Pancreas (tissue), 10 donors: ENCODE data around the gene PKM. TPM values are rescaled to one million over a fixed set of nuclear protein-coding genes. Genes with fewer than 3 reads are reported as not detected.
"Not testable (repeated sequence)": the region's sequence is repeated elsewhere in the genome, so short reads cannot be mapped to it uniquely, and the experiment has no call there.

ENCODE experiments used
- ATAC-seq, 4 donors: fragments of 200-7000 bp; cut with Tn5 transposase; one replicate each; pipeline versions ENCODE4 v1.8.0 to v1.9.1; 2020; ENCODE audit warnings: mild to moderate bottlenecking in 4 of 4, moderate library complexity in 4 of 4
- DNase-seq, 6 donors: peaks; one replicate each; pipeline ENCODE4 v3.0.0-alpha.2; 2020
- FAIRE-seq: peaks from 2 replicates; lab custom pipeline; 2012; peaks lifted over from hg19 to GRCh38; lab: Jason Lieb, UNC
- H3K27ac ChIP-seq, 4 donors: fragments of 200-600 bp; sonication (generic); 1 replicate in 3 of 4; 2 replicates in 1 of 4; pipeline versions ENCODE4 v1.5.0 to v1.8.0; 2020
- H3K27me3 ChIP-seq, 4 donors: fragments of 200-600 bp; one replicate each; pipeline ENCODE4 v1.8.0; 2021
- H3K36me3 ChIP-seq, 3 donors: fragments of 200-600 bp; sonication (generic) in 1 of 3; one replicate each; pipeline versions ENCODE4 v1.5.0 to v1.8.0; 2020 to 2021
- H3K4me1 ChIP-seq, 3 donors: fragments of 200-600 bp; one replicate each; pipeline ENCODE4 v1.8.0; 2021
- H3K4me3 ChIP-seq, 4 donors: fragments of 200-600 bp; sonication (generic) in 2 of 4; one replicate each; pipeline versions ENCODE4 v1.5.0 to v1.8.0; 2020 to 2021
- H3K9me3 ChIP-seq, 4 donors: fragments of 200-600 bp; one replicate each; pipeline ENCODE4 v1.8.0; 2021
- CTCF ChIP-seq, 4 donors: fragments of 200-600 bp; sonication (generic) in 3 of 4; IDR thresholded peaks; one replicate each; pipeline versions ENCODE4 v1.5.0 to v1.8.0; 2021; ENCODE audit warnings: antibody characterized with exemption in 4 of 4
- WGBS, 2 donors: extraction: QIAGEN DNeasy Blood & Tissue Kit; methylation state at CpG; one replicate each; pipeline ENCODE4 v1.1.7; 2013; 5-methylcytosine and 5-hydroxymethylcytosine counted together
- intact Hi-C, 3 donors: fragments of 100-400 bp; cut with DNase I; formaldehyde crosslinking; loops; one replicate each; pipeline versions ENCODE4 v1.11.1 to v1.14.2; 2022
- polyA plus RNA-seq, 2 donors: library from polyadenylated mRNA; stranded (reverse); fragments of 200-250 nt; gene quantifications; one replicate each; pipeline ENCODE4 v1.2.3, GENCODE V29; 2013
- total RNA-seq, 6 donors: library from RNA; stranded (reverse); fragmentation: NEBNext Ultra II Directional in 4 of 6; extraction: Animal tissue kit (Norgen Biotek cat#: 25700) in 4 of 6; gene quantifications; one replicate each; pipeline versions ENCODE4 v1.2.1 to v1.2.4, GENCODE V29; 2021 to 2023
- donor health status: healthy with polysubstance abuse.
- donor health status: DM: no; HTN: no; CAD: no; lungs with moderate emphysema.
- donor health status: DM: no; HTN: no; CAD: no.
- donor health status: control.
- donor health status: control.
- donor health status: Bipolar disorder and iron deficiency.
- donor health status: DM: yes; HTN: yes; CAD: no.
- donor health status: DM: no; HTN: no; CAD: no.
- donor health status: DM: no; HTN: no; CAD: no.
- donor health status: DM: yes; HTN: yes; CAD: no.

The PKM gene
- total RNA-seq (100 to 1,000 TPM in 3 of 6 donors, 10 to 100 TPM in 3; 61.8 to 219 (median 110) TPM), polyA plus RNA-seq (100 to 1,000 TPM in 1 of 2 donors, 10 to 100 TPM in 1; 67.2 to 140 TPM)

GRCh38 chr15:72231066-72231832, at the start of gene PKM:
Gene PKM (minus strand): TSS chr15:72231190. CDS start chr15:72219097, 12,093 bp downstream.
- no peak for TF ChIP-seq CTCF (IDR thresholded peaks at IDR 0.05)
- H3K4me3 ChIP-seq: peak within 1 kb of the TSS; percentile 76 to 83 (median 81)
- WGBS, 2 donors: 0% methylated on average over 61 to 67 of the region's 67 CpGs
- peaks cover 7 to 30% (median 19%) of the 10 kb centered on the region in 3 donors for H3K4me1 ChIP-seq
- no peaks in the 10 kb centered on the region for H3K27me3 ChIP-seq
- no peaks in the 10 kb centered on the region for H3K9me3 ChIP-seq
- ATAC-seq: peak; percentile 87 to 92 (median 90)
- FAIRE-seq: no peak
- H3K27ac ChIP-seq: peak within 1 kb of the TSS; percentile 81 to 95 (median 84)
- H3K36me3 ChIP-seq: no peaks in the 10 kb centered on the region
- intact Hi-C loops: no loop called here
- peak; percentile 96 to 99 (median 98) for DNase-seq

GRCh38 chr15:72280751-72281150, 49.8 kb upstream of the PKM start:
- Histone ChIP-seq H3K4me3 (no peak overlapping the region), H3K27ac (no peak overlapping the region), H3K9me3 (no peaks in the 10 kb centered on the region), H3K4me1 (no peaks in the 10 kb centered on the region), H3K36me3 (no peaks in the 10 kb centered on the region), H3K27me3 (no peaks in the 10 kb centered on the region)
- FAIRE-seq (no peak), ATAC-seq (no peak), DNase-seq (no peak)
- TF ChIP-seq CTCF (IDR thresholded peaks at IDR 0.05): no peak
- 75 to 82% methylated on average over 2 of the region's 2 CpGs for WGBS, 2 donors
- intact Hi-C loops: no loop called here

- DNase-seq (no peak), ATAC-seq (no peak), FAIRE-seq (no peak)
- no peak overlapping the region for H3K4me3 ChIP-seq
- H3K27ac ChIP-seq: no peak overlapping the region
- 65 to 79% methylated on average over 1 of the region's 1 CpG for WGBS, 2 donors
- intact Hi-C loops: no loop called here
- H3K4me1 ChIP-seq: no peaks in the 10 kb centered on the region
- no peaks in the 10 kb centered on the region for H3K36me3 ChIP-seq
- H3K27me3 ChIP-seq: no peaks in the 10 kb centered on the region
- no peaks in the 10 kb centered on the region for H3K9me3 ChIP-seq
- TF ChIP-seq CTCF (IDR thresholded peaks at IDR 0.05): no peak
These were observed 47.7 kb upstream of the PKM start for GRCh38 chr15:72278737-72279136.

- Histone ChIP-seq H3K36me3 (no peaks in the 10 kb centered on the region), H3K9me3 (no peaks in the 10 kb centered on the region), H3K27me3 (no peaks in the 10 kb centered on the region), H3K4me1 (peaks cover 0 to 8% (median 5%) of the 10 kb centered on the region in 3 donors), H3K27ac (no peak overlapping the region), H3K4me3 (no peak overlapping the region)
- DNase-seq: no peak
- ATAC-seq: no peak
- intact Hi-C loops: no loop called here
- FAIRE-seq: no peak
- no peak for TF ChIP-seq CTCF (IDR thresholded peaks at IDR 0.05)
These were observed 45.3 kb upstream of the PKM start for GRCh38 chr15:72276326-72276700.

GRCh38 chr15:72275635-72276325, 44.8 kb upstream of the PKM start:
- intact Hi-C loops, FAIRE-seq: not testable (repeated sequence)

More at GRCh38 chr15:72275635-72276325, 44.8 kb upstream of the PKM start:
- not testable (repeated sequence) for H3K9me3 ChIP-seq, H3K4me3 ChIP-seq, H3K4me1 ChIP-seq, H3K27ac ChIP-seq, H3K27me3 ChIP-seq, H3K36me3 ChIP-seq, DNase-seq, ATAC-seq
